Left ventricle myocardium inferior (tissue), 1 donor: ENCODE data around the gene FLRT1. TPM values are rescaled to one million over a fixed set of nuclear protein-coding genes. Genes with fewer than 3 reads are reported as not detected.
A peak's percentile ranks its signal among the peaks of the same experiment; 100 is the strongest.

Experiments used
- DNase-seq: peaks from one replicate; pipeline ENCODE4 v3.0.0-alpha.2; 2020
- H3K27ac ChIP-seq: fragments of 200-600 bp; replicated peaks from 2 replicates; pipeline ENCODE4 v1.8.0; 2021
- H3K27me3 ChIP-seq: fragments of 200-600 bp; 2 replicates; pipeline ENCODE4 v1.8.0; 2021; ENCODE audit warnings: low read depth
- H3K36me3 ChIP-seq: fragments of 200-600 bp; 2 replicates; pipeline ENCODE4 v1.8.0; 2021
- H3K4me1 ChIP-seq: fragments of 200-600 bp; 2 replicates; pipeline ENCODE4 v1.8.0; 2021
- H3K4me3 ChIP-seq: fragments of 200-600 bp; 2 replicates; pipeline ENCODE4 v1.8.0; 2021; ENCODE audit warnings: mild to moderate bottlenecking, moderate library complexity
- H3K9me3 ChIP-seq: fragments of 200-600 bp; replicated peaks from 2 replicates; pipeline ENCODE4 v1.8.0; 2021
- intact Hi-C: fragments of 100-400 bp; cut with micrococcal nuclease; formaldehyde crosslinking; loops from one replicate; pipeline ENCODE4 v1.11.0; 2022
- total RNA-seq: library from RNA; stranded (reverse); fragmentation: NEBNext Ultra II Directional; extraction: Animal tissue kit (Norgen Biotek cat#: 25700); gene quantifications from one replicate; pipeline ENCODE4 v1.2.1, GENCODE V29; 2021
- TF ChIP-seq, protein P1 (sequence below): fragments of 200-600 bp; IDR thresholded peaks from 2 replicates; pipeline ENCODE4 v1.8.0; 2021; ENCODE audit warnings: antibody characterized with exemption, mild to moderate bottlenecking, borderline replicate concordance
- donor health status: DM: no; HTN: yes; CAD: no; lungs with severe emphysema.

The FLRT1 gene
- total RNA-seq, 1 donor from 2014 or later = 0.44 TPM

DNA sequence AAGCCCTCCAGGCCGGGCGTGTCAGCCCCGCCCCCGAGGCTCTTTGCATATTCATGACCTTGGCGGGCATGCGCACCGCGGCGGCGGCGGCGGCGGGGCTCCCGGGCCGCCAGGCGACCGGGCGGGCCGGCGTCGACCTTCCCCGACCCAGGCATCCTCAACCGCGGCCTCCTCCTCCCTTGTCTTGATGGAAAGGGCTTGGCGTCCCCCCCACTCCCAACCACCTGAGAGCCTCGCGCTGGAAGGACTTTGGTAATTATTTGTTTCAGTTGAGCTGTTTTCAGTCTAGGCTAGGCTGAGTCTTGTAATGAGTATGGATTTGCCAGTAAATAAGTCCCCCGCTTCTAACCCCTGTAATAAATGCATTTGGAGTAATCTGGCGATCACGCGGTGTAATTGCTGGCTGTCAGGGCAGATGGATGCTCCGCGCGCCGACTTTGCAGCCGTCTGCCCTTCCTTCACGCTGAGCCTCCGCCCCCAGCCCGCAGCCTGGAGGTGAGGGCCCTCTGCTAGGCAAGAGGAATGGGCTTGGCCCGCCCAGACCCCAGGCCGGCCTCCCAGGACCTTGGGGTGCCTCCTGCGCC lies 25.2 kb downstream of the FLRT1 start:
- no peak overlapping the region for H3K27ac ChIP-seq
- no peaks in the 10 kb centered on the region for H3K9me3 ChIP-seq
- peaks cover 55% of the 10 kb centered on the region for H3K4me1 ChIP-seq
- no peaks in the 10 kb centered on the region for H3K36me3 ChIP-seq
- H3K27me3 ChIP-seq = peaks cover 29% of the 10 kb centered on the region
- intact Hi-C loops = no loop called here
- peak overlapping the region; percentile 53 for H3K4me3 ChIP-seq
- DNase-seq = peak; percentile 42
- TF ChIP-seq, protein P1, sequence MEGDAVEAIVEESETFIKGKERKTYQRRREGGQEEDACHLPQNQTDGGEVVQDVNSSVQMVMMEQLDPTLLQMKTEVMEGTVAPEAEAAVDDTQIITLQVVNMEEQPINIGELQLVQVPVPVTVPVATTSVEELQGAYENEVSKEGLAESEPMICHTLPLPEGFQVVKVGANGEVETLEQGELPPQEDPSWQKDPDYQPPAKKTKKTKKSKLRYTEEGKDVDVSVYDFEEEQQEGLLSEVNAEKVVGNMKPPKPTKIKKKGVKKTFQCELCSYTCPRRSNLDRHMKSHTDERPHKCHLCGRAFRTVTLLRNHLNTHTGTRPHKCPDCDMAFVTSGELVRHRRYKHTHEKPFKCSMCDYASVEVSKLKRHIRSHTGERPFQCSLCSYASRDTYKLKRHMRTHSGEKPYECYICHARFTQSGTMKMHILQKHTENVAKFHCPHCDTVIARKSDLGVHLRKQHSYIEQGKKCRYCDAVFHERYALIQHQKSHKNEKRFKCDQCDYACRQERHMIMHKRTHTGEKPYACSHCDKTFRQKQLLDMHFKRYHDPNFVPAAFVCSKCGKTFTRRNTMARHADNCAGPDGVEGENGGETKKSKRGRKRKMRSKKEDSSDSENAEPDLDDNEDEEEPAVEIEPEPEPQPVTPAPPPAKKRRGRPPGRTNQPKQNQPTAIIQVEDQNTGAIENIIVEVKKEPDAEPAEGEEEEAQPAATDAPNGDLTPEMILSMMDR = no peak

DNA sequence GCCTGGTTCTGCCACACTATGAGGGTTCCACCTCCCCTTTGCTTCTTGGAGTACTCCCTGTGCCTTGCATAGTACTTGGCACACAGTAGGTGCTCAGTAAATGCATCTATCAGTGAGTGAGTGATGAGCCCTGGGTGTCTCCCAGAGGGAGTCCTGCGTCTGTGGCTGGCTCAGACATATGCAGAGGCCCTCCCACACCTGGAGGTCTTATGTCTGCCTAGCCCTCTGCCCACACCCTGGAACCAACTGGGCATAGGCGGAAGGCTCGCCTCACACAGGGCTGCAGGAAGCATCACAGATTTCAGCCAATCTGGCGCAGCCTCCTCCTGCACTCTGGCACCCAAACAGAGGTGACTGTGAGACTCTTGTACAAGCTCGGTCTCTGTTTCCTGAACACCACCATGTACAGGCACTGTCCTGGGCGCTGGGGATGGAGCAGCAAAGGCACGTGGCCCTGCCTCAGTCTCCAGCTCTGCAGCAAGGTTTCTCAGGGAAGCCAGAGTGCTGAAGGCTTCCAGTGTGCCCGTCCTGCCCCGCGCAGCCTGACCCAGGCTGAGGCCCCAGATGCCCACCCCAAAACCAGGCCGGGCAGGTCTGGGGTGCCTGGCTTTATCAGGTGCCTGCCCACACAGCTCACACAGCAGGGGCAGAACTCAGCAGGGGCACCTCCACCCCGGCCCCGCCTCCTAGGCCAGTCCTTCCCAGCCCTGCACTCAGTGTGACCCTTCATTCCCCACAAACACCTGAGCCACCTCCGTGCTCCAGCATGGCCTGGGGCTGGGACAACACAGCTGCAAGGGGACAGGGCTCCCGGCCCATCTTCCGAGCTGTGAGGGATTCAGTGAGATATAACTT lies 26.7 kb downstream of the FLRT1 start:
- H3K4me3 ChIP-seq = no peak overlapping the region

DNA sequence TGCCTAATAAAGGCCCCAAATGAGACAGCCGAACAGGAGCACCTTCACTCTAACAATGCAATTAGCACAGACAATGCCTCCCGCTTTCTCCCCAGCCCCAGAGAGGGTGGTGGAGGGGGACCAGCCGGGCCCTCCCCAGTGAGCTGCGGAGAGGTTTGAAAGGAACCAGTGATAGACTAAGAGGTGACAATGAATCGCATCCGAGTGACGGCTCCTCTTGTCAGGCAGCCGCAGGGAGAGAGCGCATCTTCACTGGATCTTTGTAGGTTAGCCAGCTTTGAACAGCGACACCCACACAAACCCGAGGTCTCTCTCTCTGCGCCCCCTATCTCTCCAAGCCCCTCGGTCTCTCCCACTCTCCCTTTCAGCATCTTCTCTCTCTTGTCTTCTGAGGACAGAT lies 28.0 kb downstream of the FLRT1 start:
- no peak for DNase-seq
- intact Hi-C loops = no loop called here
- H3K4me1 ChIP-seq = peaks cover 26% of the 10 kb centered on the region
- H3K4me3 ChIP-seq = no peak overlapping the region
- H3K27ac ChIP-seq = no peak overlapping the region
- H3K27me3 ChIP-seq = peaks cover 29% of the 10 kb centered on the region
- H3K9me3 ChIP-seq = no peaks in the 10 kb centered on the region
- TF ChIP-seq, protein P1 = no peak
- H3K36me3 ChIP-seq = no peaks in the 10 kb centered on the region

More for the DNA sequence above, 26.7 kb downstream of the FLRT1 start:
- H3K9me3 ChIP-seq = no peaks in the 10 kb centered on the region
- peaks cover 40% of the 10 kb centered on the region for H3K4me1 ChIP-seq
- no peak overlapping the region for H3K27ac ChIP-seq
- TF ChIP-seq, protein P1 = no peak
- H3K27me3 ChIP-seq = peaks cover 29% of the 10 kb centered on the region
- no peak for DNase-seq
- no peaks in the 10 kb centered on the region for H3K36me3 ChIP-seq
- intact Hi-C loops = no loop called here

DNA sequence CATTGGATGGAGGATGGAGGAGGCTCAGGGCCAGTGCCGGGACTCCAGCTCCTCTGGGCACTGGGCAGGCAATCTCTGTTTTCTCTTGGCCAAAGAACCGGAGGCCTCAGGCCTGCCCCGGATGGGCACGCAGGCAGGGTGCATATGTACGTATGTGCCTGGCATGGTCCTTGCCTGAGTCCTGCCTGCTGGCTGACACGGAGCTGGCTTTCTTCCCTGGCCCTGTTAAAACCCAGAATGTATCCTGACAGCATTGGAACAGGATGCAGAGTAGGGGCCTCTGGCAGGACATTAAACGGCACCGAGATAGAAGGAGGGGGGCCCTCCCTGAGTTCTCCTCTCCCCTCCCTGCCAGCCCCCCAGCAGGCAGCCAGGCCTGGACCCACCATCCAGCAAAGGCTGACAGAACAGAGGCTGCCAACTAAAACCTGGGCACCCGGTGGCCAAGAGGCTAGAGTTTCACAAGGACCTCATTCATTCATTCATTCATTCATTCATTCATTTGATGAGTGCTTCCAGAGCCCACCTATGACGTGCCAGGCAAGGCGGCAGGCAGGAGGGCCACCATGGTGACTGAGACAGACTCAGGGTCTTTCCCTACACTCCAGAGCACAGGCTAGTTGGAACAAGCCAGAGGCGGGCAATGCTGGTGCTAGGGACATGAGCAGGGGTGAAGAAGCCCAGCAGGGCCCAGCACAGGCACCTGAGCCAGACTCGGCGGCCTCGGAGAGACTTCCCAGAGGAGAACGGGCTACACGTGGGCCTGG lies 28.8 kb downstream of the FLRT1 start:
- no peak overlapping the region for H3K27ac ChIP-seq
- TF ChIP-seq, protein P1 = no peak

DNA sequence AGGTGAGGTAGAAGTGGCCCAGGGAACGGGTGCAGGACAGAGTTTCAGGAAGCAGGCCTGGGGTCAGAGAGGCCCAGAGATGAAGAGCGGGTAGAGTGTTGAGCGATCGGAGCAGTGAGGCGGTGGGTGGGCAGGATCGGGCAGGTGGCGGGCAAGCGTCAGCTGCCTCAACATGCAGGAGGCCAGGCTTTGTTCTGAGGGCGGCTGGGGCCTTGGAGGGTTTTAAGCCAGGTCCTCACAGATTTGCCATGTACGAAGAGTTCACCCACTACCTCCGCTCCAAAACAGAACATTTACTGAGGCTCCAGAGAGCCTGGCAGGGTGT lies 29.4 kb downstream of the FLRT1 start:
- Histone ChIP-seq H3K27me3 (peaks cover 29% of the 10 kb centered on the region), H3K4me1 (peaks cover 31% of the 10 kb centered on the region), H3K9me3 (no peaks in the 10 kb centered on the region), H3K27ac (no peak overlapping the region), H3K36me3 (no peaks in the 10 kb centered on the region), H3K4me3 (no peak overlapping the region)
- intact Hi-C loops = no loop called here
- TF ChIP-seq, protein P1 = no peak
- DNase-seq = no peak

More for the DNA sequence above, 28.8 kb downstream of the FLRT1 start:
- H3K36me3 ChIP-seq = no peaks in the 10 kb centered on the region
- no peak for DNase-seq
- no peak overlapping the region for H3K4me3 ChIP-seq
- H3K27me3 ChIP-seq = peaks cover 29% of the 10 kb centered on the region
- intact Hi-C loops = no loop called here
- peaks cover 27% of the 10 kb centered on the region for H3K4me1 ChIP-seq
- no peaks in the 10 kb centered on the region for H3K9me3 ChIP-seq
